ENCODE data around the gene PLCB1. TPM values are rescaled to one million over a fixed set of nuclear protein-coding genes. Genes with fewer than 3 reads are reported as not detected.
A peak's percentile ranks its signal among the peaks of the same experiment; 100 is the strongest.

PLCB1 gene
- total RNA-seq, 1 experiment from 2014 or later = 4.4 TPM

DNA sequence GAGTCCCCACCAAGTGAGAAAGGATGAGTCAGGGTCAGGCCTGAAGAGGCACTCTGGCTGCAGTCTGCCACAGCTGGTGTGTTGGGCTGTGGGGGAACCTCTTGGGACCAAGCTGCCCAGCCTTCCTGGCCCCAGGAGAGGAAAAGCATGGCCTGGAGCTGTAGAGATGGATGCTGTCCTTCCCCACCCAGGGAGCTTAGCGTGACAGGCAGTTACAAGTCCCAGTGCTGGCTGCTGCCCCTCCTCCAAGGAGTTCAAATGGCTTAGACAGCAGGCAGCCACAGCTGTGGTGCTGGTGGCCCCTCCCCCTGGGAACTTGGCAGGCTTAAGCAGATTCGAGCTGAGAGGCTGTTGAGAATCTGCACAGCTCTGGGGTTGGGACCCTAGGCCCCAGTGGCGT is 253.2 kb downstream of the PLCB1 start:
- H4K20me1 ChIP-seq (ENCODE audit: low read length) = no peaks in the 10 kb centered on the region
- intact Hi-C loops (cut with micrococcal nuclease) = no loop called here
- ChIA-PET CTCF (no interaction called here), POLR2A (ENCODE audit: unreplicated experiment) (no interaction called here)
- no peaks in the 10 kb centered on the region for H3K36me3 ChIP-seq (ENCODE audit: low read depth, low read length)
- H3K27me3 ChIP-seq (ENCODE audit: low read length) = peaks cover 2% of the 10 kb centered on the region; the same call in 1 of the 2 replicates
- no peak overlapping the region for H3K9ac ChIP-seq (ENCODE audit: low read length)
- no peaks in the 10 kb centered on the region for H3F3A ChIP-seq (ENCODE audit: low read length, unreplicated experiment)
- no peak overlapping the region for H2AFZ ChIP-seq (ENCODE audit: low read length)
- TF ChIP-seq EZH2phosphoT487 (IDR thresholded peaks at IDR 0.05; ENCODE audit: borderline replicate concordance, low read length) (no peak), CTCF (conservative IDR thresholded peaks at IDR 0.05; ENCODE audit: low read depth, low read length) (no peak), EZH2 (IDR thresholded peaks at IDR 0.05; ENCODE audit: low read length, unreplicated experiment) (no peak)
- no peak for DNase-seq
- H3K4me3 ChIP-seq (ENCODE audit: low read length) = no peak overlapping the region
- no peak overlapping the region for H3K4me2 ChIP-seq (ENCODE audit: low read length)
- no peaks in the 10 kb centered on the region for H3K9me3 ChIP-seq (ENCODE audit: low read length)
- no peaks in the 10 kb centered on the region for H3K79me2 ChIP-seq (ENCODE audit: low read length)
- BruUV-seq (replicated peaks) = no TSS peak
- H3K27ac ChIP-seq (ENCODE audit: low read length) = no peak overlapping the region
- ATAC-seq = no peak
- no peaks in the 10 kb centered on the region for H3K9me2 ChIP-seq (replicated peaks; ENCODE audit: low read length)
- no peaks in the 10 kb centered on the region for H3K4me1 ChIP-seq (ENCODE audit: insufficient read depth, low read length)

DNA sequence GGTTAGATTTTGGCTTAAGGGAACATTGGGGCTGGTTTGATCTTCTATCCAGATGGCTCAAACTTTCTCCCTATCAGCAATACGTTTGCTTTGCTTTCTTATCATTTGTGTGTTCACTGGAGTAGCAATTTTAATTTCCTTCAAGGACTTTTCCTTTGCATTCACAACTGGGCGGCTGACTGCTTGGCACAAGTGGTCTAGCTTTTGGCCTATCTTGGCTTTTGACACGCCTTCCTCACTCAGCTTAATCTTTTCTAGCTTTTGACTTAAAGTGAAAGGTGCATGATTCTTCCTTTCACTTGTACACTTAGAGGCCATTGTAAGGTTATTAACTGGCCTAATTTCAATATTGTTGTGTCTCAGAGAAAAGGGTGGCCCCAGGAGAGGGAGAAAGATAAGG is 254.9 kb downstream of the PLCB1 start:
- Histone ChIP-seq H3K4me2 (ENCODE audit: low read length) (no peak overlapping the region), H3K9me3 (ENCODE audit: low read length) (no peaks in the 10 kb centered on the region), H3F3A (ENCODE audit: low read length, unreplicated experiment) (no peaks in the 10 kb centered on the region), H3K27ac (ENCODE audit: low read length) (no peak overlapping the region), H3K79me2 (ENCODE audit: low read length) (no peaks in the 10 kb centered on the region), H3K27me3 (ENCODE audit: low read length) (peaks cover 2% of the 10 kb centered on the region; the same call in 1 of the 2 replicates), H3K4me3 (ENCODE audit: low read length) (no peak overlapping the region), H3K9ac (ENCODE audit: low read length) (no peak overlapping the region), H3K4me1 (ENCODE audit: insufficient read depth, low read length) (no peaks in the 10 kb centered on the region), H2AFZ (ENCODE audit: low read length) (no peak overlapping the region), H4K20me1 (ENCODE audit: low read length) (no peaks in the 10 kb centered on the region), H3K36me3 (ENCODE audit: low read depth, low read length) (no peaks in the 10 kb centered on the region), H3K9me2 (replicated peaks; ENCODE audit: low read length) (no peaks in the 10 kb centered on the region)
- no peak for ATAC-seq
- CTCF ChIA-PET = no interaction called here
- BruUV-seq (replicated peaks) = no TSS peak
- POLR2A ChIA-PET (ENCODE audit: unreplicated experiment) = no interaction called here
- intact Hi-C loops (cut with micrococcal nuclease) = no loop called here
- no peak for TF ChIP-seq EZH2 (IDR thresholded peaks at IDR 0.05; ENCODE audit: low read length, unreplicated experiment)
- no peak for TF ChIP-seq EZH2phosphoT487 (IDR thresholded peaks at IDR 0.05; ENCODE audit: borderline replicate concordance, low read length)
- TF ChIP-seq CTCF (conservative IDR thresholded peaks at IDR 0.05; ENCODE audit: low read depth, low read length) = no peak
- no peak for DNase-seq

- Histone ChIP-seq H3K27me3 (ENCODE audit: low read length) (peaks cover 2% of the 10 kb centered on the region; the same call in 1 of the 2 replicates), H3K4me3 (ENCODE audit: low read length) (no peak overlapping the region), H3K27ac (ENCODE audit: low read length) (no peak overlapping the region), H3K79me2 (ENCODE audit: low read length) (no peaks in the 10 kb centered on the region), H4K20me1 (ENCODE audit: low read length) (no peaks in the 10 kb centered on the region), H3K9me2 (replicated peaks; ENCODE audit: low read length) (no peaks in the 10 kb centered on the region), H3K9ac (ENCODE audit: low read length) (no peak overlapping the region), H3K36me3 (ENCODE audit: low read depth, low read length) (no peaks in the 10 kb centered on the region), H2AFZ (ENCODE audit: low read length) (no peak overlapping the region), H3F3A (ENCODE audit: low read length, unreplicated experiment) (no peaks in the 10 kb centered on the region), H3K9me3 (ENCODE audit: low read length) (no peaks in the 10 kb centered on the region), H3K4me2 (ENCODE audit: low read length) (no peak overlapping the region), H3K4me1 (ENCODE audit: insufficient read depth, low read length) (no peaks in the 10 kb centered on the region)
- peak; percentile 44 for DNase-seq
- ChIA-PET POLR2A (ENCODE audit: unreplicated experiment) (no interaction called here), CTCF (interaction anchor here (0.5 to 0.7 kb wide), 2 partner anchors 104 to 452 kb away, joined by 3 to 5 read pairs; no protein-coding TSS in a partner anchor)
- TF ChIP-seq EZH2 (IDR thresholded peaks at IDR 0.05; ENCODE audit: low read length, unreplicated experiment) (no peak), EZH2phosphoT487 (IDR thresholded peaks at IDR 0.05; ENCODE audit: borderline replicate concordance, low read length) (no peak), CTCF (conservative IDR thresholded peaks at IDR 0.05; ENCODE audit: low read depth, low read length) (no peak)
- ATAC-seq = peak; percentile 31
- BruUV-seq (replicated peaks) = no TSS peak
- intact Hi-C loops (cut with micrococcal nuclease) = loop anchor here (1.0 kb wide), 2 partner anchors 240 to 333 kb away; no protein-coding TSS in a partner anchor
These were observed 256.1 kb downstream of the PLCB1 start for GRCh38 chr20:8388141-8388540.

All from PC-3 (cell line).